ENCODE data around the gene TAS2R19.

Gene TAS2R19

DNA sequence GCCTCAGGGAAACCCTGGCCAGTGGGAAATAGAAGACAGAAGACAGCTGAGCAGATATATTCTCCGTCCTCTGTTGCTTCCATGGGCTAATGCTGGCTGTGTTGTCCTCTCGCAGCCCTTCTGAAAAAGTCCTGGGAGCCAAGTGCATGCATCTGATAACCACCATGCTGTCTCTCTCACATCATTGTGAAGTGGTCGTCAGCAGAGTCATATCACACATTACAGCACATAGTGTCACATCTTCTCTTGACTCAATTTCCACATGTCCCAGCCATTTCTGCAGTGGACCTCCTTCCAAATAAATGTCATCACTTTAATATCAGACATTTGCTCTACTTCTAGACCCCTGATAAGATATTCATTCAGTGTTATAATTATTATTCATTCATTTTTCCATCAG lies 28.1 kb downstream of the TAS2R19 start:
- DNase-seq (ENCODE audit: low read depth in 2 of 2): no peak

DNA sequence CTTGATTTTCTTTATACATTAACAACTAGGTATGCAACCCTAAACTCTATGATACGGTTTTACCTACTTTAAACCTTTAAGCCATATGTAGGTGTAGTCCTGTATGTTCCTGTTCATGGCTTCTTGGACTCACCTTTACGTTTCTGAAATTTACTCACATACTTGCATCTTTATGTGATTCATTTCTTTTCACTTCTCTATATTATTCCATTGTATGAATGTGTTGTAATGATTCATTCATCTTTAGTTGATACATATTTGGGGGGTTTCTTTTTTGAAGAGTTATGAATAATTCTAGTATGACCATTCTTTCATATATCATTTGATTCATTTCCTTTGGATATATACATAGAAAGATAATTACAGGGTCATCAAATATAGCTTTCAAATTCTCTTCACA lies 33.3 kb downstream of the TAS2R19 start:
- no peak for DNase-seq (ENCODE audit: low read depth in 2 of 2)

DNA sequence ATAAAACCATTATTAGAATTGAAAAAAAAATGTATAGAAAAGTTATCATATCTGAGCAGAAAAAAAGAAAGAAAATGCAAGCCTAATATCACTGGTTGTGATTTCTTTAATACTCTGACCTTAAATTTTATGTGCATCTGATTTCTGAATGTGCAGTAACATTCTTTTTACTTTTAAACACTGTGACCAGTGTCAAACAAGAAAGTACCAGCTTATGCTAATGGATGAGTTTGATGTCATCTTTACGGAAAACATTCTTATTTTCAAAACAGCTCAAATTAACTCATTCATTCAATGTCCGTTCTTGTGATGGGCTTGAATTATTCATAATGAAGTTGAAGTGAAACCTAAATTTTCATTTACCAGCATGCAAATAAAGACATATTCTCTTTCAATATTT lies 35.6 kb downstream of the TAS2R19 start, which contains the start of gene TAS2R50:
TSS of gene TAS2R50 (minus strand) at position 101 of the 400 bp plus-strand sequence. CDS start at position 49, 52 bp downstream.
- no peak for DNase-seq (ENCODE audit: low read depth in 2 of 2)

DNA sequence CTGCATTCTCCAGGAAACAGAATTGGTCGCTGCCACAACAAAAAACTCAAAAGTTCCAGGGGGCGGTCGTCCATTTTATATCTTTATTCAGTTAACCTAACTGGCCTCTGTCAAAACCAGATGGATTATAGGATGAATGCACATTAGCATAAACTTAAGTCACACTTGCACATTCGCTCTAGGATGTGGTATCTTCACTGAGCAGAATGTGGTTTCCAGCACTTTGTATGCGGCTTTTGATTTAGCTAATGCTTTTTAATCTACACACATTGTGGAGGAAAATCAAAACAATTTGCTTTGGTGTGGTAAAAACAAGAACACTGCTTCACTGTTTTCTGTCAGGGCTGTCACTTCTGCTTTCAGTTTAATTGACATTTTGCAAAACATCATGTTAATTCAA lies 40.2 kb downstream of the TAS2R19 start:
- DNase-seq (ENCODE audit: low read depth in 2 of 2): no peak

DNA sequence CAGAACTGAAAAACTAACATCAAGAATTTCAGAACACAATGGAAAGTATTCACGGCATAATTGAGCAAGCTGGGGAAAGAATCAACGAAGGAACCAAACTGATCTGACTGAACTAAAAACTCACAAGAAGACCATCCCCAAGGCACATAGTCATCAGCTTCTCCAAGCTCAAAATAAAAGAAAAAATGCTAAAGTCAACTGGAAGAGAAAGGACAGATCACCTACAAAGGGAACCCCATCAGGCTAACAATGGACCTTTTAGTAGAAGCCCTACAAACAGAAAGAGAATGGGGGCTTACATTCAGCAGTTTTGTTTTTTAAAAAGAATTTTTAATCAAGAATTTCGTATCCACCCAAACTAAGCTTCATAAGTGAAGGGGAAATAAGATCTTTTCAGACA lies 47.5 kb downstream of the TAS2R19 start:
- no peak for DNase-seq (ENCODE audit: low read depth in 2 of 2)
